Endothelial cell of umbilical vein (primary cell): Measurements from ENCODE around the gene ZIM2. TPM values are rescaled to one million over a fixed set of nuclear protein-coding genes. Genes with fewer than 3 reads are reported as not detected.

ENCODE experiments used
- BruUV-seq: library from RNA; stranded (reverse); fragments of 400-500 nt; replicated peaks from 2 replicates; lab custom pipeline; 2021; lab: Mats Ljungman, UMichigan
- CTCF ChIA-PET: fragments of 300-600, 350-600 bp; sonication (Branson Sonifier 250); formaldehyde crosslinking; loops from one replicate; lab custom pipeline; 2021; ENCODE audit warnings: antibody characterized with exemption, inconsistent platforms; lab: Charles Lee
- POLR2A ChIA-PET: fragments of 300-600, 350-600 bp; sonication (Branson Sonifier 250); formaldehyde crosslinking; loops from one replicate; lab custom pipeline; 2021; ENCODE audit warnings: antibody characterized with exemption, inconsistent platforms; lab: Charles Lee
- DNase-seq: peaks from one replicate; pipeline ENCODE4 v3.0.0-alpha.2; 2011; ENCODE audit warnings: low read depth, low spot score
- FAIRE-seq: peaks from 2 replicates; lab custom pipeline; 2011; peaks lifted over from hg19 to GRCh38; lab: Jason Lieb, UNC
- H2AFZ ChIP-seq: 2 replicates; pipeline ENCODE4 v1.6.0; 2012; ENCODE audit warnings: low read depth, low read length, control low read depth, inconsistent platforms
- H3K27ac ChIP-seq: 2 replicates; pipeline ENCODE4 v1.5.1; 2011; ENCODE audit warnings: low read depth, mild to moderate bottlenecking, control low read depth, low read length, moderate library complexity; ENCODE audit not compliant: insufficient read depth
- H3K27me3 ChIP-seq, 2 experiments: 2 replicates each; pipeline versions ENCODE4 v1.6.0 to v1.6.1; 2011; ENCODE audit warnings: low read length in 2 of 2, mixed read lengths in 1 of 2; ENCODE audit not compliant: control insufficient read depth in 2 of 2, insufficient read depth in 2 of 2
- H3K36me3 ChIP-seq, 2 experiments: 2 replicates in 1 of 2; 3 replicates in 1 of 2; pipeline ENCODE4 v1.5.1; 2011; ENCODE audit warnings: low read length in 2 of 2, mild to moderate bottlenecking in 1 of 2, moderate library complexity in 1 of 2; ENCODE audit not compliant: control insufficient read depth in 2 of 2, insufficient read depth in 2 of 2; ENCODE audit errors: extremely low read depth in 1 of 2
- H3K4me1 ChIP-seq: 3 replicates; pipeline ENCODE4 v1.5.1; 2011; ENCODE audit warnings: mild to moderate bottlenecking, low read length; ENCODE audit not compliant: control insufficient read depth, insufficient read depth; ENCODE audit errors: extremely low read depth
- H3K4me2 ChIP-seq: 2 replicates; pipeline ENCODE4 v1.6.1; 2011; ENCODE audit warnings: low read length, control low read depth, mixed read lengths; ENCODE audit not compliant: insufficient read depth
- H3K4me3 ChIP-seq, 3 experiments: fragments of 200-600 bp in 1 of 3; sonication (generic), shearing (Covaris generic) in 1 of 3; replicated peaks in 1 of 3; 2 replicates each; pipeline ENCODE4 v1.5.1; 2011 to 2016; ENCODE audit warnings: control low read depth in 3 of 3, low read length in 3 of 3, mild to moderate bottlenecking in 2 of 3, inconsistent platforms in 1 of 3, low read depth in 1 of 3, moderate library complexity in 1 of 3; ENCODE audit not compliant: insufficient read depth in 1 of 3
- H3K79me2 ChIP-seq: 2 replicates; pipeline ENCODE4 v1.6.0; 2012; ENCODE audit warnings: low read length, inconsistent platforms; ENCODE audit not compliant: control insufficient read depth, insufficient read depth
- H3K9ac ChIP-seq: replicated peaks from 2 replicates; pipeline ENCODE3; 2011; ENCODE audit warnings: low read length, control low read depth; ENCODE audit not compliant: insufficient read depth; ENCODE audit errors: extremely low read depth
- H3K9me1 ChIP-seq: replicated peaks from 3 replicates; pipeline ENCODE4 v1.6.0; 2011; ENCODE audit warnings: mild to moderate bottlenecking, low read length; ENCODE audit not compliant: control insufficient read depth, insufficient read depth; ENCODE audit errors: extremely low read depth
- H3K9me3 ChIP-seq: replicated peaks from 2 replicates; pipeline ENCODE4 v1.5.1; 2012; ENCODE audit warnings: low read length, inconsistent platforms; ENCODE audit not compliant: control insufficient read depth, insufficient read depth
- H4K20me1 ChIP-seq: replicated peaks from 2 replicates; pipeline ENCODE3; 2011; ENCODE audit warnings: mild to moderate bottlenecking, low read length; ENCODE audit not compliant: control insufficient read depth, insufficient read depth; ENCODE audit errors: extremely low read depth
- EZH2 ChIP-seq: IDR thresholded peaks from 2 replicates; pipeline ENCODE4 v1.6.1; 2012; ENCODE audit warnings: borderline replicate concordance, low read depth, mild to moderate bottlenecking, moderate library complexity, low read length, inconsistent platforms; ENCODE audit not compliant: severe bottlenecking
- FOS ChIP-seq: IDR thresholded peaks from 2 replicates; pipeline ENCODE4 v1.6.1; 2011; ENCODE audit warnings: mild to moderate bottlenecking, low read length, moderate library complexity, borderline replicate concordance; ENCODE audit not compliant: insufficient read depth
- GATA2 ChIP-seq: IDR thresholded peaks from 2 replicates; pipeline ENCODE4 v1.7.0; 2011; ENCODE audit warnings: low read depth, mild to moderate bottlenecking, moderate library complexity, mixed read lengths, low read length; ENCODE audit not compliant: insufficient read length, insufficient read depth
- JUN ChIP-seq: IDR thresholded peaks from 2 replicates; pipeline ENCODE4 v1.6.1; 2011; ENCODE audit warnings: borderline replicate concordance, low read depth; ENCODE audit not compliant: insufficient read length, insufficient read depth
- MYC ChIP-seq: IDR thresholded peaks from one replicate; pipeline ENCODE4 v1.6.1; 2011; ENCODE audit warnings: mild to moderate bottlenecking, low read depth, low read length
- POLR2A ChIP-seq: IDR thresholded peaks from 2 replicates; pipeline ENCODE4 v1.6.1; 2012; ENCODE audit warnings: low read depth, mild to moderate bottlenecking, control low read depth, low read length
- POLR2AphosphoS5 ChIP-seq: IDR thresholded peaks from 2 replicates; pipeline ENCODE4 v1.6.1; 2012; ENCODE audit warnings: low read depth, mild to moderate bottlenecking, control low read depth, low read length, moderate library complexity; ENCODE audit not compliant: insufficient read depth
- dilution Hi-C: fragments of 300-500 bp; cut with MboI; formaldehyde crosslinking; loops from one replicate; pipeline ENCODE4 v1.15.0; 2019; ENCODE audit warnings: low sequenced_read_pairs; ENCODE audit not compliant: extremely low pct_ligation_motif_present
- intact Hi-C: fragments of 100-400 bp; cut with micrococcal nuclease; formaldehyde crosslinking; loops from one replicate; pipeline ENCODE4 v1.10.0; 2022
- polyA plus RNA-seq, 4 experiments: library from polyadenylated mRNA; depleted of rRNA in 3 of 4; stranded (reverse) in 3 of 4; unstranded in 1 of 4; fragments of >200 nt; gene quantifications; 2 replicates each; pipeline versions ENCODE4 v1.2.1 to v1.2.3, GENCODE V29; 2011 to 2012; ENCODE audit warnings: missing spikeins in 1 of 4
- total RNA-seq: library from RNA; stranded (reverse); gene quantifications from 2 replicates; pipeline ENCODE4 v1.2.3, GENCODE V29; 2021
- TF ChIP-seq, protein P1 (sequence below), 2 donors: IDR thresholded peaks; 1 replicate in 1 of 2; 2 replicates in 1 of 2; pipeline ENCODE4 v1.5.1; 2011; ENCODE audit warnings: low read length in 2 of 2, mild to moderate bottlenecking in 2 of 2, moderate library complexity in 2 of 2, control low read depth in 1 of 2, inconsistent platforms in 1 of 2, low read depth in 1 of 2; ENCODE audit not compliant: insufficient read depth in 1 of 2; ENCODE audit errors: extremely low read depth in 1 of 2
- TF ChIP-seq, protein P2 (sequence below): IDR thresholded peaks from 2 replicates; pipeline ENCODE4 v1.6.1; 2011; ENCODE audit not compliant: insufficient read depth, insufficient read length

ZIM2 gene
- total and polyA plus RNA-seq, 2 donors (not counting 3 experiments of a cell fraction or from before 2014, with no cell fraction given) = not detected

DNA sequence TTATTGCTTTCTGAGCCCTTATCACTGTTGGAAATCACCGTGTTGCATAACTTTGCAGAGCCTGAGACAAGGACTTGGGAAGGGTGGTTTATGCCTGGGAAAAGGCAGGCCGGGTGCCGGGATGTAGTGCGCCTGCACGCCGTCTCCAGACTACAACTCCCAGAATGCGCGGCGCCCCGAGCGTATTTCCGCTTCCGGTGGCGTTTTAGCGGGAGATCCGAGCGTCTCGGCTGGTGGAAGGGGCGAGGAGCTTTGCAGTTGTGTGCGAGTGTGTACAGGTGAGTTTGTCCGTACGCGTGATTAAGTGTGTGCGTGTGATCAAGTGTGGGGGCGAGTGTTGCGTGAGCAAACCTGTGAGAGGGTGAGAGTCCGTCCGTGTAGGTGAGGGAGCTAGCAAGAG, 75.4 kb downstream of the ZIM2 start:
- dilution Hi-C loops = no loop called here
- H3K79me2 ChIP-seq = no peaks in the 10 kb centered on the region
- no peak for DNase-seq
- no peak overlapping the region for H3K9ac ChIP-seq
- ChIA-PET POLR2A (no interaction called here), CTCF (no interaction called here)
- no peak for FAIRE-seq
- H3K27ac ChIP-seq = no peak overlapping the region
- no peak overlapping the region for H3K4me2 ChIP-seq
- no TSS peak for BruUV-seq
- H3K4me1 ChIP-seq = no peaks in the 10 kb centered on the region
- H3K36me3 ChIP-seq = no peaks in the 10 kb centered on the region
- no peaks in the 10 kb centered on the region for H3K27me3 ChIP-seq
- intact Hi-C loops = no loop called here
- no peaks in the 10 kb centered on the region for H3K9me1 ChIP-seq
- TF ChIP-seq, protein P1, sequence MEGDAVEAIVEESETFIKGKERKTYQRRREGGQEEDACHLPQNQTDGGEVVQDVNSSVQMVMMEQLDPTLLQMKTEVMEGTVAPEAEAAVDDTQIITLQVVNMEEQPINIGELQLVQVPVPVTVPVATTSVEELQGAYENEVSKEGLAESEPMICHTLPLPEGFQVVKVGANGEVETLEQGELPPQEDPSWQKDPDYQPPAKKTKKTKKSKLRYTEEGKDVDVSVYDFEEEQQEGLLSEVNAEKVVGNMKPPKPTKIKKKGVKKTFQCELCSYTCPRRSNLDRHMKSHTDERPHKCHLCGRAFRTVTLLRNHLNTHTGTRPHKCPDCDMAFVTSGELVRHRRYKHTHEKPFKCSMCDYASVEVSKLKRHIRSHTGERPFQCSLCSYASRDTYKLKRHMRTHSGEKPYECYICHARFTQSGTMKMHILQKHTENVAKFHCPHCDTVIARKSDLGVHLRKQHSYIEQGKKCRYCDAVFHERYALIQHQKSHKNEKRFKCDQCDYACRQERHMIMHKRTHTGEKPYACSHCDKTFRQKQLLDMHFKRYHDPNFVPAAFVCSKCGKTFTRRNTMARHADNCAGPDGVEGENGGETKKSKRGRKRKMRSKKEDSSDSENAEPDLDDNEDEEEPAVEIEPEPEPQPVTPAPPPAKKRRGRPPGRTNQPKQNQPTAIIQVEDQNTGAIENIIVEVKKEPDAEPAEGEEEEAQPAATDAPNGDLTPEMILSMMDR (IDR thresholded peaks at IDR 0.05; ENCODE audit: extremely low read depth in 1 of 2, insufficient read depth in 1 of 2, low read depth in 1 of 2, low read length in 2 of 2) = no peak
- no peak for TF ChIP-seq POLR2A
- no peak for TF ChIP-seq GATA2
- TF ChIP-seq, protein P2, sequence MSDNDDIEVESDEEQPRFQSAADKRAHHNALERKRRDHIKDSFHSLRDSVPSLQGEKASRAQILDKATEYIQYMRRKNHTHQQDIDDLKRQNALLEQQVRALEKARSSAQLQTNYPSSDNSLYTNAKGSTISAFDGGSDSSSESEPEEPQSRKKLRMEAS = no peak
- no peak for TF ChIP-seq EZH2
- TF ChIP-seq POLR2AphosphoS5 = no peak
- no peak for TF ChIP-seq MYC
- TF ChIP-seq FOS = no peak
- TF ChIP-seq JUN = no peak
- peaks cover 3% of the 10 kb centered on the region for H3K9me3 ChIP-seq
- H4K20me1 ChIP-seq = no peaks in the 10 kb centered on the region
- H2AFZ ChIP-seq = no peak overlapping the region
- no peak overlapping the region for H3K4me3 ChIP-seq
